Testis (tissue), 3 donors: ENCODE measurements around the gene KCNA5. TPM values are rescaled to one million over a fixed set of nuclear protein-coding genes. Genes with fewer than 3 reads are reported as not detected.

Source experiments
- DNase-seq: peaks from one replicate; pipeline ENCODE4 v3.0.0-alpha.2; 2019
- H3K27ac ChIP-seq, 2 donors: fragments of 200-600 bp; sonication (generic); one replicate each; pipeline ENCODE4 v1.5.1; 2019
- H3K27me3 ChIP-seq: fragments of 200-600 bp; sonication (generic); one replicate; pipeline ENCODE4 v1.5.1; 2019
- H3K36me3 ChIP-seq: fragments of 200-600 bp; sonication (generic); one replicate; pipeline ENCODE4 v1.5.1; 2017; ENCODE audit warnings: low read depth; ENCODE audit errors: missing control alignments
- H3K4me1 ChIP-seq: fragments of 200-600 bp; sonication (generic); one replicate; pipeline ENCODE4 v1.5.1; 2019
- H3K4me3 ChIP-seq, 2 donors: fragments of 200-600 bp; sonication (generic); one replicate each; pipeline ENCODE4 v1.5.1; 2017 to 2019
- H3K9me3 ChIP-seq: fragments of 200-600 bp; sonication (generic); one replicate; pipeline ENCODE4 v1.5.1; 2017
- CTCF ChIP-seq, 3 experiments: fragments of 450-650 bp in 2 of 3; fragments of 200-600 bp in 1 of 3; sonication (generic) in 1 of 3; IDR thresholded peaks; one replicate each; pipeline ENCODE4 v1.5.1; 2016 to 2019; ENCODE audit warnings: antibody characterized with exemption in 3 of 3, mild to moderate bottlenecking in 2 of 3, moderate library complexity in 1 of 3
- POLR2A ChIP-seq: fragments of 450-650 bp; IDR thresholded peaks from one replicate; pipeline ENCODE4 v1.6.1; 2017; ENCODE audit warnings: antibody characterized with exemption, mild to moderate bottlenecking, moderate library complexity
- WGBS, 2 donors: methylation state at CpG; one replicate each; pipeline ENCODE4 v1.1.5; 2018; 5-methylcytosine and 5-hydroxymethylcytosine counted together
- intact Hi-C: fragments of 100-400 bp; cut with DNase I; formaldehyde crosslinking; loops from one replicate; pipeline ENCODE4 v1.15.1; 2023; ENCODE audit warnings: low total_unique reads
- polyA plus RNA-seq: library from polyadenylated mRNA; stranded (reverse); fragments of 350-450 nt; fragmentation: Illumina TruSeq; extraction: RNeasy Lipid Tissue Mini Kit (QIAGEN cat#74804); gene quantifications from one replicate; pipeline ENCODE4 v1.2.3, GENCODE V29; 2014; ENCODE audit warnings: low read depth, low replicate concordance; ENCODE audit not compliant: insufficient read depth
- total RNA-seq, 2 donors: library from RNA; depleted of rRNA; stranded (reverse); fragments of >200 nt; gene quantifications; one replicate each; pipeline ENCODE4 v1.2.3, GENCODE V29; 2016

Gene KCNA5
- total and polyA plus RNA-seq, 3 donors from 2014 or later = 0.25 to 0.94 (median 0.79) TPM

DNA sequence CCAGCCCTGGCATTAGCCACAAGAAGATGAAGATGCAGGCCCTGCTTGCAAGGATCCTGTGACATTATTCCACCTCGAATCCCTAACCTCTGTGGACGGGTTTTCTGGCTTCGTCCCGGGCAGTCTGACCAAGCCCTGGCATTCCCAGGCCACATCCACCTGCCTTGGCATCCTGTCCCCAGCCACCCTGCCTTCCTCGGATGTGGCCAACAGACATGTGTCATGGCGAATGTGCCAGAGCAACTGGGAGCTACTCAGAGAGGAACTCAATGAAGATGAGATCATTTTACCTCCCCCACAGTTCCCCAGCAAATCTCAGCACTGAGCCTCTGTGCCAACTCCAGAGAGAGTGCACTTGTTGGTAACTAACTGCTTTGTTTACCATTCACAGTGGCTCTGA is 33.5 kb upstream of the KCNA5 start:
- no peak for TF ChIP-seq POLR2A
- no peak for TF ChIP-seq CTCF (IDR thresholded peaks at IDR 0.05)
- intact Hi-C loops = no loop called here
- Histone ChIP-seq H3K27ac (no peak overlapping the region), H3K27me3 (no peaks in the 10 kb centered on the region), H3K4me1 (no peaks in the 10 kb centered on the region), H3K9me3 (no peaks in the 10 kb centered on the region), H3K4me3 (no peak overlapping the region), H3K36me3 (no peaks in the 10 kb centered on the region)
- no peak for DNase-seq
- 94 to 95% methylated on average over 6 of the region's 6 CpGs for WGBS, 2 donors

DNA sequence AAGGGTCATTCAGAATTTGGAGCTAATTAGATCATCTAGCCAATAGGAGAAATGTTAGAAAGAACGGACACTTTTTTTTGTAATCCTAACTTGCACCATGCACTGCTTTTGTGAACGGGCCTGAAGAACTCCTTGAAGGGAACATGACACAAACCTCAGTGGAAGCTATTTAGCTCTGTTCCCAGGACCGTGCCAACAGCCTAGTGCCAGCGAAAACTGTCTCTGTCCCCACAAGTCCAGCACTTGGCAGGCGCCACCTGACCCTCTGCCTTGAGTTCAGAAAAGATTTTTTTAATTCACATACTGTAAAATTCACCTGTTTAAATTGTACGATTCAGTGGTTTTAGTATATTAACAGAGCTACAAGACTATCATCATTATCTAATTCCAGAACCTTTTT is 31.3 kb upstream of the KCNA5 start:
- H3K4me1 ChIP-seq = no peaks in the 10 kb centered on the region
- no peaks in the 10 kb centered on the region for H3K36me3 ChIP-seq
- TF ChIP-seq POLR2A = no peak
- TF ChIP-seq CTCF (IDR thresholded peaks at IDR 0.05) = no peak
- WGBS, 2 donors = 82 to 92% methylated on average over 6 of the region's 6 CpGs
- H3K27me3 ChIP-seq = no peaks in the 10 kb centered on the region
- no peak for DNase-seq
- H3K27ac ChIP-seq = no peak overlapping the region
- intact Hi-C loops = no loop called here
- H3K9me3 ChIP-seq = no peaks in the 10 kb centered on the region
- H3K4me3 ChIP-seq = no peak overlapping the region

- Histone ChIP-seq H3K27ac (no peak overlapping the region), H3K36me3 (no peaks in the 10 kb centered on the region), H3K9me3 (no peaks in the 10 kb centered on the region), H3K4me3 (no peak overlapping the region), H3K4me1 (no peaks in the 10 kb centered on the region), H3K27me3 (no peaks in the 10 kb centered on the region)
- TF ChIP-seq POLR2A = no peak
- no peak for TF ChIP-seq CTCF (IDR thresholded peaks at IDR 0.05)
- intact Hi-C loops = no loop called here
- WGBS, 2 donors = 64 to 74% methylated on average over 5 of the region's 5 CpGs
- no peak for DNase-seq
These were observed 30.4 kb upstream of the KCNA5 start for GRCh38 chr12:5013266-5013730.

DNA sequence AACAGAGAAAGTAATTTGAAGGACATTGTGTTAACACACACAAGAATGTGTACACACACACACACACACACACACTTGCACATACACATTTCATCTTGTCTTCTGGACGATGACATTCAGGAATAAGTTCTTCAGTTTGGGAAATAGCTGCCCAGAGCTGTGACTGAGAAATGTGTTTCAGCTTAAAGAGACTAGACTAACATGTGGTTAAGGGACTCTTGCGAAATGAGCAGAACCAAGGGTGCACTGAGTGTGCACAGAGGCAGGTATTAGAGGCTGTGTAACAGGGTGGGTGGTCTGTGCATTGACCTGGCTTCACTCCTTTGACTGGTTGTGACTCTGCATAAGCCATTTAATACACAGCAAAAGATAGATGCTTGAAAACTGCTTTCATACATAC is 29.4 kb upstream of the KCNA5 start:
- intact Hi-C loops = no loop called here
- 88 to 89% methylated on average over 2 of the region's 2 CpGs for WGBS, 2 donors
- no peak overlapping the region for H3K27ac ChIP-seq
- H3K27me3 ChIP-seq = no peaks in the 10 kb centered on the region
- no peak for DNase-seq
- no peaks in the 10 kb centered on the region for H3K9me3 ChIP-seq
- no peaks in the 10 kb centered on the region for H3K4me1 ChIP-seq
- H3K36me3 ChIP-seq = no peaks in the 10 kb centered on the region
- H3K4me3 ChIP-seq = no peak overlapping the region
- no peak for TF ChIP-seq CTCF (IDR thresholded peaks at IDR 0.05)
- TF ChIP-seq POLR2A = no peak

DNA sequence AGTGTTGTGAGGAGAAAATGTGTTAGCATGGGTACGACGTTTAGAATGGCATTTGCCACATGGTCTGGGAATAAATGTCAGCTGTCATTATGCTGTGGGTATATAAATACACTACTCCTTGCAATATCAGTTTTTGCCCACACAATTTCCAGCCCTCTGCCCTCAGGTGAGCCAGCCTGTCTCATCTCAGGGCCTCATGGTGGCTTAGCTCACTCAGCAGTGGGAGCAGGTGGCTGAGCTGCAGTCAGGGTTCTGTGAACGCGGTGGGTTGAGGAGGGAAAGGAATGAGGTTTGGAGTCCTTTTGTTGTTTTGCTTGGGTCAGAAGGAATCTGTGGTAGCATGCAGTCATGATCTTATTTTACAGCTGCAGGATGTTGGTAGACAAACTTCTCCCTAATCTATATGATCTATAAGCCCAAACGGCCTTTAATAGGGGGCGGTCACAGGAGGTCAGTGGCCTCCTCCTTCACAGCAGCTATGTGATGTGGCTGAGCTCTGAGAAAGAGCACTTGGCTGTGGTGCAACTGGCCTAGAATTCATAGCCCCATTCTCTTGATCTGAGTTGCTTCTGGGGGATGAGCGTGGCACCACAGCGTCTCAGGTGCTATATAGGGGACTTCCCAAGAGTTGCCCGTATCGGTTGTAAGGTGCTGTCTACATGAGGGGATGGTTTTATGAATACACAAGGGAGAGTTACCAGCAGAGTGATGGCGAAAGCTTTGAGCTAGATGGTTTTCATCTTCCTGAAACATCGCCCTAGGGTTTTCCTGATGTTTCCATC is 27.8 kb upstream of the KCNA5 start:
- intact Hi-C loops = no loop called here
- Histone ChIP-seq H3K4me1 (no peaks in the 10 kb centered on the region), H3K4me3 (no peak overlapping the region), H3K36me3 (no peaks in the 10 kb centered on the region), H3K27me3 (no peaks in the 10 kb centered on the region), H3K27ac (no peak overlapping the region), H3K9me3 (no peaks in the 10 kb centered on the region)
- TF ChIP-seq CTCF (IDR thresholded peaks at IDR 0.05) (no peak), POLR2A (no peak)
- no peak for DNase-seq
- WGBS, 2 donors = 88 to 91% methylated on average over 12 of the region's 12 CpGs
